Measurements from ENCODE around the gene SASH1. TPM values are rescaled to one million over a fixed set of nuclear protein-coding genes. Genes with fewer than 3 reads are reported as not detected.

Gene SASH1
- polyA plus RNA-seq, 1 experiment = 27.0 TPM

- CTCF ChIA-PET = interaction anchor here (0.7 kb wide), 1 partner anchor 1738 kb away, joined by 6 read pairs; no protein-coding TSS in a partner anchor
- H3K9me3 ChIP-seq (ENCODE audit: control insufficient read depth, insufficient read depth, low read length) = no peaks in the 10 kb centered on the region
- POLR2A ChIA-PET = no interaction called here
Observed at GRCh38 chr6:148345176-148345575, 2.5 kb downstream of the SASH1 start.

DNA sequence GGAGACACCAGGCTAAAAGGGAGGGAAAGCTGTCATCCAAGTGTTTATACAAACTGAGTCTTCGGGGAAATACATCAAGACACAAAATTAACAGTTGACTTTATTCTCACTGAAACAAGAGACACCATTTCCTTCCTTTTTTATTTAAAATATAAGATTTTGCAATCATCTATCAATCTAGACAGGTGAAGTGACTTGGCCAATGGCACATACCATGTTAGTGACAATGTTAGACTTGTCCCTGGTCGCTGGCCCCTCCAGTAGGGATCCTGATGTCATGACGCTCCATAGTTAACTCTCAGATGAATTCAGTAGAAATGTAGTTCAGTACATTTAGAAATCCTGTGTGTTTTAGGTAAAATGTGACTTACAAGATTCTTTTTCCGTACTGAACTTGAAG lies 2.9 kb downstream of the SASH1 start:
- H3K27ac ChIP-seq (ENCODE audit: low read depth, low read length) = no peak overlapping the region
- no peak for DNase-seq (ENCODE audit: low read depth, low spot score)
- ChIA-PET CTCF (no interaction called here), POLR2A (no interaction called here)
- H3K9me3 ChIP-seq (ENCODE audit: control insufficient read depth, insufficient read depth, low read length) = no peaks in the 10 kb centered on the region
- no peak overlapping the region for H3K4me3 ChIP-seq (ENCODE audit: low read depth, low read length)
- H3K27me3 ChIP-seq (ENCODE audit: control insufficient read depth, insufficient read depth, low read length) = no peaks in the 10 kb centered on the region
- TF ChIP-seq, protein P1, sequence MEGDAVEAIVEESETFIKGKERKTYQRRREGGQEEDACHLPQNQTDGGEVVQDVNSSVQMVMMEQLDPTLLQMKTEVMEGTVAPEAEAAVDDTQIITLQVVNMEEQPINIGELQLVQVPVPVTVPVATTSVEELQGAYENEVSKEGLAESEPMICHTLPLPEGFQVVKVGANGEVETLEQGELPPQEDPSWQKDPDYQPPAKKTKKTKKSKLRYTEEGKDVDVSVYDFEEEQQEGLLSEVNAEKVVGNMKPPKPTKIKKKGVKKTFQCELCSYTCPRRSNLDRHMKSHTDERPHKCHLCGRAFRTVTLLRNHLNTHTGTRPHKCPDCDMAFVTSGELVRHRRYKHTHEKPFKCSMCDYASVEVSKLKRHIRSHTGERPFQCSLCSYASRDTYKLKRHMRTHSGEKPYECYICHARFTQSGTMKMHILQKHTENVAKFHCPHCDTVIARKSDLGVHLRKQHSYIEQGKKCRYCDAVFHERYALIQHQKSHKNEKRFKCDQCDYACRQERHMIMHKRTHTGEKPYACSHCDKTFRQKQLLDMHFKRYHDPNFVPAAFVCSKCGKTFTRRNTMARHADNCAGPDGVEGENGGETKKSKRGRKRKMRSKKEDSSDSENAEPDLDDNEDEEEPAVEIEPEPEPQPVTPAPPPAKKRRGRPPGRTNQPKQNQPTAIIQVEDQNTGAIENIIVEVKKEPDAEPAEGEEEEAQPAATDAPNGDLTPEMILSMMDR (IDR thresholded peaks at IDR 0.05; ENCODE audit: low read depth, low read length) = no peak

More at GRCh38 chr6:148345176-148345575, 2.5 kb downstream of the SASH1 start:
- Histone ChIP-seq H3K27me3 (ENCODE audit: control insufficient read depth, insufficient read depth, low read length) (no peaks in the 10 kb centered on the region), H3K27ac (ENCODE audit: low read depth, low read length) (no peak overlapping the region), H3K4me3 (ENCODE audit: low read depth, low read length) (no peak overlapping the region)
- DNase-seq (ENCODE audit: low read depth, low spot score) = no peak
- TF ChIP-seq, protein P1 (IDR thresholded peaks at IDR 0.05; ENCODE audit: low read depth, low read length) = no peak

DNA sequence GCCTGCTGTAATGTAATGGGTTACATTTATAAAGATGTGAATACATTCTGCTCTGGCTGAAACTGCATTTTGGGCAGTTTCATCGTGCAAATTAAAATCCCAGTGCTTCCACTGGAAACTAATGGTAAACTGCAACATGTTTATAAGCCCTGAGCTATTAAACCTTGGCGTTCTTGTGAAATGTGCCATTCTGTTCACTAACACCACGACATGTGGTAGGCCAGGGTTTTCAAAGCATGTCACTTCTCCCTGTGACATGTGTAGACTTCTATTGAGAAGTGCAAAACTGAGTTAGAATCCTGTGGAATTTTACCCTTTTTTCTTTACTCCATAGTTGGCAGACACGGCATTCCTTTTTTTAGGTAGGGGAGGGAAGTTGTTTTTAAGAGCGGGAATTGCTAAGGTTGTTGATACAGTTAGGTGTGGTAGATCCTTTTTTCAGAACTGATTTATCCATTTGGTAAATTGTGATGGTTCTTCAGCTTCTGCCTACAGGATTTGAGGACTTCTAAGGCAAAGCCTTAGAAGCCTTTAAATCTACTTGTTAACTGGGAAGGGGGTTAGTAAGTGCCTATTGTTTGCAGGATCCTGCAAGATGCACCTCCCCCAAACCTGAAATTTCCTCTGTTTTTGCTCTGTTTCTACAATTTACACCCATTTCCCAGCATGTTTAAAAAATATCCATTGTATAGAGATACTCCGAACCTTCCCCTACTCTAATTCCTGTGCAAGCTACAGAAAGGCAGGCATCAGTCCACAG lies 4.2 kb downstream of the SASH1 start:
- no peak overlapping the region for H3K27ac ChIP-seq (ENCODE audit: low read depth, low read length)
- no peaks in the 10 kb centered on the region for H3K27me3 ChIP-seq (ENCODE audit: control insufficient read depth, insufficient read depth, low read length)
- no peak for DNase-seq (ENCODE audit: low read depth, low spot score)
- ChIA-PET POLR2A (interaction anchor here (0.6 kb wide), 1 partner anchor 22 kb away, joined by 4 read pairs; no protein-coding TSS in a partner anchor), CTCF (interaction anchor here (0.5 to 0.6 kb wide), 2 partner anchors 45 to 170 kb away, joined by 3 read pairs; no protein-coding TSS in a partner anchor)
- H3K4me3 ChIP-seq (ENCODE audit: low read depth, low read length) = no peak overlapping the region
- no peaks in the 10 kb centered on the region for H3K9me3 ChIP-seq (ENCODE audit: control insufficient read depth, insufficient read depth, low read length)
- TF ChIP-seq, protein P1 (IDR thresholded peaks at IDR 0.05; ENCODE audit: low read depth, low read length) = no peak

DNA sequence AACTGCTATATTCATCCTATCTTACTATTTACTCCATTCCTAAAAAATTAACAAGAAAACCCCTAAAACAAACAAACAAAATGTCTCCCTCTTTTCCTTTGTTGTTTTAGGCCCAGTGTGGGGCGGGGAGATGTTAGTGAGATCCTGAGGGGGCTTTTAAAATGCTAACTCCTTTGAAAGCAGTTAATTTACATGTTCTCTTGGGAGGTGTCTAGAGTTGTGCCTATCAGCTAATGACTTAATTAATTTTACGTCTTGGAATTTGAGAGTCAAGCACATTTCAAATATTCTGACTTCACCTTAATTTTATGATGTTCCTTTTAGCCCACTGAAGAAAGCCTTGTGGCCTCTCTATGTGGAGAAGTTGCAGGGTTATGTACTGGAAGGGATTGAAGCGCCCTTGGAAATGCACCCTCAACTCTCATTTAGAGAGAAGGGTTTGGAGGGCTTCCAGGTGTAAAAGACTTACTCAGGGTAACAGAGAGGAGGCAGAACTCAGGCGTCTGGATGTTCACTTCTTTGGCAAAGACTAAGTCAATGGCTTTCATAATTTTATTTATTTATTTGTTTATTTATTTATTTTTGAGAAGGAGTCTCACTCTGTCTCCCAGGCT lies 4.9 kb downstream of the SASH1 start:
- Histone ChIP-seq H3K4me3 (ENCODE audit: low read depth, low read length) (no peak overlapping the region), H3K27me3 (ENCODE audit: control insufficient read depth, insufficient read depth, low read length) (no peaks in the 10 kb centered on the region), H3K9me3 (ENCODE audit: control insufficient read depth, insufficient read depth, low read length) (no peaks in the 10 kb centered on the region), H3K27ac (ENCODE audit: low read depth, low read length) (no peak overlapping the region)
- CTCF ChIA-PET = interaction anchor here (0.6 kb wide), 1 partner anchor 171 kb away, joined by 3 read pairs; no protein-coding TSS in a partner anchor
- TF ChIP-seq, protein P1 (IDR thresholded peaks at IDR 0.05; ENCODE audit: low read depth, low read length) = no peak
- DNase-seq (ENCODE audit: low read depth, low spot score) = no peak
- POLR2A ChIA-PET = no interaction called here

- Histone ChIP-seq H3K9me3 (ENCODE audit: control insufficient read depth, insufficient read depth, low read length) (no peaks in the 10 kb centered on the region), H3K4me3 (ENCODE audit: low read depth, low read length) (no peak overlapping the region), H3K27ac (ENCODE audit: low read depth, low read length) (no peak overlapping the region), H3K27me3 (ENCODE audit: control insufficient read depth, insufficient read depth, low read length) (no peaks in the 10 kb centered on the region)
- POLR2A ChIA-PET = no interaction called here
- CTCF ChIA-PET = interaction anchor here (0.6 kb wide), 1 partner anchor 84 kb away, joined by 3 read pairs; no protein-coding TSS in a partner anchor
- no peak for DNase-seq (ENCODE audit: low read depth, low spot score)
- TF ChIP-seq, protein P1 (IDR thresholded peaks at IDR 0.05; ENCODE audit: low read depth, low read length) = no peak
Observed at GRCh38 chr6:148348335-148348734, 5.7 kb downstream of the SASH1 start.
